GM18907 (cell line): ENCODE results near the gene WFDC8.

Experiments used
- ATAC-seq: cut with Tn5 transposase; IDR thresholded peaks from one replicate; pipeline ENCODE4 v1.9.1; 2021; ENCODE audit warnings: mild to moderate bottlenecking, moderate library complexity; ENCODE audit not compliant: unreplicated experiment

The WFDC8 gene

DNA sequence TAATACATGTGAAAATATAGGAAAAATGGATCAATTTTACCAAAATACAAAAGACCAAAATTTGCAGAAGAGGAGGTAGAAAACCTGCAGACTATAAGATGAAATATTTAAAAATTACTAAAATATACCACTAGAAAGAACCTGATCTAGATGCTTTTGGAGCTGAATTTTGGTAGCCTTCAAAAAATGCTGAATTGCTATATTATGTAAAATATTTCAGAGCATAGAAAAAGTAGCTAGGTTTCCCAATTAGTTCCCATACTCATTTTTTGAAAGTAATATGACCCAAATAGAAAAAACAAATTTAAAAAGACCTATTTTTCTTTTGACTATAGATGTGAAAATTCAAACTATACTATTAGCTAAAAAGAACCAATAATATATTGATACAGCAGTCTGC is 28.3 kb downstream of the WFDC8 start:
- ATAC-seq = no peak

DNA sequence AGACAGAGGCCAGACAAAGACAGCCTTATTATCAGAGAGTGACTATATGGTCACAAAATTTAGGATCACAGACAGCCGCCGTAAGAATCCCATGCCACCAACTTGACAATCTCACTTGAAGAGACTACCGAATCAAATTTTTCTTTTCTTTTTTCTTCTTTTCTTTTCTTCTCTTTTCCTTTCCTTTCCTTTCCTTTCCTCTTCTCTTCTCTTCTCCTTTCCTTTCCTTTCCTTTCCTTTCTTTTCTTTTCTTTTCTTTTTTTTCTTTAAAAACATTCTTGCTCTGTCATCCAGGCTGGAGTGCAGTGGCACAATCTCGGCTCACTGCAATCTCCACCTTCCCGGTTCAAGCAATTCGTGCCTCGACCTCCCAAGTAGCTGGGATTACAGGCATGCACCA is 30.7 kb downstream of the WFDC8 start:
- no peak for ATAC-seq

DNA sequence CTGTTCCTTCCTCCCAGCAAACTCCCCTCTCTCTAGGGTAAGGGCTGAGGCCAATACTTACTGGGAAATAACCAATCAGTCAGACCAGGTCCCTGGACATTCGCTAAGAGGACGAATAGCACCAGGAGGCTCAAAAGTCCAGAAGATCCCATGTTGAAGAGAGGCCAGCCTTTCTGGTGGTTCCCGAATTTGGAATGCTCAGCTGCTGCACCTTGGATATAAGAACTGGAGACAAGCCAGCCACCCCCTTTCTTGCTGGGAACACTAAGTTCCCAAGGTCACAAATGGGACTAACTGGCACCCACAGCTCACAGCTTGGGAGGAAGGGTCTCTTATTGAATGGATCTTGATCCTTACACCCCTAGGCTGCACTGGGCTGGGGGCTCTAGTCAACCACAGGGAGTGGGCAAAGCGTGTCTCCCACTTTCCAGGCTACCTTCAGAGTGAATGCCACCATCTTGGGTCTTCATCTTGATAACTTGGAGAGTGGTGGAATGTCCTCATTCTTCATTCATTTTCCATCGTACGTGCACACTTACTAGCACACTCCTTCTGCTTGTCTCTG is 31.8 kb downstream of the WFDC8 start, which contains the start of gene EPPIN:
TSS of gene EPPIN (minus strand) at position 196 of the 565 bp plus-strand sequence. CDS start at position 152, 44 bp downstream.
- ATAC-seq = no peak

DNA sequence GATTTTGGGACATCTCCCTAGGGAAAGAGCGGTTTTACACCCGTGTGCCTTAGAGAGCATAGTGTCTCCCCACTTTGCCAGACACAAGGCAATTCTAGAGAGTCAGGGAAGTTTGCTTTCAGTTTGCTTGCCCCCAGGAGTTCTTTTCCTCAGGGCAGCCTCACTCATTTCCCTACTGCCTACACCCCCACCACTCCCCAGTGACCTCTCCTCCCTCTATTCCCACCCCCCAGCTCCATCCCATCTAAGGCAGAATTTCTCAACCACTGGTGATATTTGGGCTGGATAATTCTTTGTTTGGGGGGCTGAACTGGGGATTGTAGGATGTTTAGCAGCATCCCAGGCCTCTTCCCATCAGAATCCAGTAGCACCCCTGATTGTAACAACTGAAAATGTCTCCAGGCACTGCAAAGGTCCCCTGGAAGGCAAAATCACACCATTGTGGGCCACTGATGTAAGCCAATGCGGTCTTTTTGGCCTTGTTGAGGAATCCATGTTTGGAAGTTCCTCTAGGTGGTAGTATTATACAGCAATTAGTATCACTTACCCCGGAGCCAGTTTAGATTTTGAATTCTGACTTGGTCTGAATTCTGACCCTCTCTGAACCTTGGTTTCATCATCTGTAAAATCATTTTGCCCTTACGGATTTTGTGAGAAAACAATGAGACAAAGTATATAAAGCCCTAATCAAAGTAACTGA is 33.2 kb downstream of the WFDC8 start:
- ATAC-seq = no peak

DNA sequence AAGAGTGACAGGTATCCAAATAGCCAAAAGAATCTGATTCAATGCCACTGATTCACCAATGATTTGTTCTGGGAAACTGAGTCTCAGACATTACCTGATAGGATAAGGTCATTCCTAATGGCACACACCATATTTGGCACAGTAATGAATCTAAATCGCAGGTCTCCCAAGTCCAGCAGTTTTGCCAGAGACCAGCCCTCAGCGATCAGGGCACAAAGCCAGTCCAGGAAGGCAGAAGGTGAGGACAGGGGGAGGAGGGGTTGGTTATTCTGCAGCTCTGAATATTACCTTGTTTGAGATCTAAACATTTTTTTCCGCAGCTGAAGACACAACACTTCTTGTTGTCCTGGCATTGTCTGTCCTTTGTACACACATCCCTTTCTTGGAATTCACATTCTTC is 33.7 kb downstream of the WFDC8 start:
- ATAC-seq = no peak

DNA sequence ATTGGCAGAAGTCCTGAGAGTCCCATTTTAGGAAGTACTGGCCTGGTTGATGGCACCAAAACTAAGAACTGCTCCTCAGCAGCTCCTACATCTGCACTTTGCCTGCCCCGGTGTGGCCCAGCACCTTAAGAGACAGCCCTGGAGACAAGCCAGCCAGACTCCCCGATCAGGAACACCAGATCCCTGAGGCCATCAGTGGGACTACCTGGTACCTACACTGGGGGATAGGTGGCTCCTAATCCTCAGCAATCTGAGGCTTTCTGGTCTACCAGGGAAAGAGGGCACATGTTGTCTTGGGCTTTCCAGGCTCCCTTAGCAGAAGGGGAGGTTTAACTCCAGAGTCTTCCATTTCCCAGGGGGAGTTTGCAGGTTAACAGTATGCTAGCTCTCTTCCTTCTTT is 39.7 kb downstream of the WFDC8 start, which contains the start of gene WFDC6:
TSS of gene WFDC6 (minus strand) at position 101 of the 400 bp plus-strand sequence. CDS start at position 26, 75 bp downstream.
- no peak for ATAC-seq

DNA sequence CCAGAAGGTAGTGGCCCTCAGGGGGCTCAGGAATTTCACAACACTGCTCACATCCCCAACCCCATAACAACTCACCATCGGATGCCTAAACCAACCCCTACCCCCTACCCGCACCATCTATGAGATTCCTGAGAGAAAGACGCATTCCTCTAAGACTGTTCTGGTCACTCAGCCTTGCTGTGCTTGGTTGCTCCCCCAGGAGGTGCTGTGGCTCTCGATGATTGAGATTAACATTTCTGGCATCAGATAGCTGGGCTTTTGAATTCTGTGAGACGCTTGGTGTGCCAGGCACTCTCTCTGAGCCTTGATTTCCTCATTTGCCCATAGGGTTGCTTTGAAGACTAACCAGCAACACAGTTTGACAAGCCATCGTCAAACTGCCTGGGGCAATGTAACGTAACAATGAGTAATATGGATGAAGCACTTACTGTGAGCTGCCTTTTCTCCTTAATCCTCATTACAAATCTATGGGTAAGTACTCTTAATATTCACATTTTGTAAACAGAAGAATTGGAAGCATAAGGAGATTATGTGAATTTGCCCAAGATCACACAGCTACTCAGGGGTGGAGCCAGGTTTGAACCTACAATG is 40.8 kb downstream of the WFDC8 start:
- no peak for ATAC-seq

DNA sequence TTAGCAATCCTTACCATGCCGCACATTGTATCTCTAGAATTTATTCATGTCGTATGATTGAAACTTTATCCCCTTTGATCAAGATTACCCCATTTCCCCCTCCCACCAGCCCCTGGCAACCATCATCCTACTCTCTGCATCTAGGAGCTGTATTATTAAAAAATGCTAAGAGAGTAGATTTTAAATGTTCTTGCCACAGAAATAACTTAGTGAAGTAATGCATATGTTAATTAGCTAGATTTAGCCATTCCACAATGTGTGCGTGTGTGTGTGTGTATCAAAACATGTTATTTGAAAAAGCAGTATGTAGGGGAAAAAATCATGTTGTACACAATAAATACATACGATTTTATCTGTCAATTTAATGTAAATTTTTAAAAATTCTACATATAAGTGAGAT is 51.8 kb downstream of the WFDC8 start:
- ATAC-seq = no peak

DNA sequence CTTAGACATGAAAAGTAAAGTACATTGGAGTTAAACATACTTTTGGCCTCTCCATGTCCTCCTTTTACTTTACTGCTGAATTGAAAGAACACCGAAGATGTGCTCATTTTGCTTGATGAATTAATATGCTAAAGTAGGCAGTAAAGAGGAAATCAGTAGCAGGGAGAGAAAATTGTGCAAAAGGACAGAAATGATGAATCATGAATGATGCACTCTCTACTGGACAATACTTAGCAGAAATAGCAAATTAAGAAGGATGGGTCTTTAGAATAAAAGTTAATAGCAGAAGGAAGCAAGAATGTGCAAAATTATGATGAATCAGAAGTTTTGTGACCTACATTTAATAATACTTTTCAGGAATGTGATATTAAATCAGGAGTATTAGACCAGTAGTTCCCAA is 55.3 kb downstream of the WFDC8 start:
- no peak for ATAC-seq

DNA sequence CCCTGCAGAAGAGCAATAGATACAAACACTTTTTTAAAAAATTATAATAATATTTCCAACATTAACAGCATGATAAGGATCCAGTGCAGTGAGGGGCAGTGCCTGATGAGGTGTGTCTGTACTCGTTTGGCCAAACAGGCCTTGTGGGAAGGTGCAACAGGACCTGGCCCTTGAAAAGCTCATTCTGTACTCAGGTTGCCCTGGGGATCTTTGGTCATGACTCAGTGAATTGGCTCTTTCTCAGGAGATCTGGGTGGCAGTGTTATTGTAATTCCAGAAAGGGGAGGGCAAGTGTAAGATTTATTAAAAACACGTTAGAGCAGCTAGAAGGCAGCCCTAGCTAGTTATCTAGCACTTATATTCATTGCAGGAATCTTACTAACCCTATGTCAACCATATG is 60.8 kb downstream of the WFDC8 start:
- no peak for ATAC-seq

DNA sequence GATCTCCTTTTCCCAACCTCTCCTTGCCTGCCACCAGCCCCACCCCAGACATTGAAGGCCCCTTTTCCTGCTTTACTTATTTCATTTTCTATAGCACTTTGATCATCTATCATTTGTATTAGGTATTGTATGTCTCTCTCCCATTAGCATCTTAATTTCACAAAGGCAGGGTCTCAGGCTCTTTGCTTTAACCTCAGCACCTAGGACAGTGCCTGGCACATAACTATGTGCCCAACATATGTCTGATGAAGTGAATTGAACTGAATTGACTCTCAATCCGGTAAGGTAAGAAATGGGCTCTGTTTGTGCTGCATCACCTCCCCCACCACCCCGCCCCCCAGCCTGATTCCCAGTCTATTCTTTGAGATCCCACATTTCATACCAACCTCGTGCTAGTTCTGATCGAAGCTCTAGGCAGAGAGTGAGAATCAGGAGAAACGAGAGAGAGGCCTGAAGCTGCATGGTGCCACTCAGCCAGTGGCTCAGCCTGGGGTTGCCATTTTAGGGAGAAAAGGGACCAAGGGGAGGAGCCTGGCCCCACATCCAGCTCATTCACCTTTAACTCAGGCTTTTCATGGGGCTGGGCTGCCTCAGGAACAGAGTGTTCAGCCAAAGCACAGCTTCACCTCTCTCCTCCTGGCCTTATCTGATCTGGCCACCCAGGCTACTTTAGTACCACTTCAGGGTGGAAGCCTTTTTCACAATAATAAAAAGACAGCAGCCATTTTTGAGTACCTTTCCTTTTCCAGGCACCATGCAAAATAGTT is 63.8 kb downstream of the WFDC8 start, which contains the start of gene SPINT3:
TSS of gene SPINT3 (minus strand) at position 476 of the 767 bp plus-strand sequence. CDS start at position 462, 14 bp downstream.
- no peak for ATAC-seq

DNA sequence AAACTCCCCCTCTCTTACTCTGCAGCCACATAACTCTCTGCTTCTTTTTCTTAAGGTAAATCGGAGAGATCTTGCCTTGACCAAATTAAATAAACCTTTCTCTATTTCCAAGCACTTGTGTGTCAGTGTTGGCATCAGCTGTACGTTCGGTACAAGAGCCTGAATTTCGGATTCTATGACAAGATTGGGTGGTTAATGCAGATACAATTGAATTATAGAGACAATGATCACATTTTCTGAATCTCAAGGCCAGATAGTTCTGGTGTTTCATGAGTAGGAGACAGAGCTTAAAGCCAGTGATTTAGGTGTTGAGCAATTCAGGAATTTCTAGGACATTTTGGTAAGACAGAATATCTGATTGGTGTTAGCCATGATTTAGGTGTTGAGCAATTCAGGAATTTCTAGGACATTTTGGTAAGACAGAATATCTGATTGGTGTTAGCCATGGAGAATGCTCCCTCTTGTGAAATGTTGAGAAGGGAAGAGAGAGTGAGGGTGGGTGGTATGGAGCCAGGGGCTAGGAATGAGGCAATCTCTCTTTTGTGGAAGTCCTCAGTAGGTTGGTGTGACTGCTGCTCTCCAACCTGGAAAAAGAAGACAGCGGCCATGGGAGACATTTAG is 68.7 kb downstream of the WFDC8 start:
- ATAC-seq = no peak

DNA sequence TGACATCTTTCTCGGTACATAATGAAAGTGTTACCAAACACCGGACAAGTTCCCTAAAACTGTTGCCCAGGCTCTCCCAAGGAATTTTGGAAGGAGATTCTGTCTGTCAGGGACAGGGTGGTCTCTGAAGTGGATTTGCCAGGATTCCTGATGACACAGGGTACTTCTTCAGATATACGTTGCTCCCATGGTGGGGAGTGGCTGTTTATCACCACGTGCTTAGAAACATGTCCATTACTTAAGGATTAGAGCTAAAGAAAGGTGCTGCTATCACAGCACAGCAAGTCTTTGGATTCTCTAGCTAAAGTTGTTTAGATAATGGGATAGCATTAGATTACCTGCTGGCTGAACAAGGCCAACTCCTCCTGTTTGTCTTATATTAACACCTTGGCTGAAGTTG is 70.0 kb downstream of the WFDC8 start:
- ATAC-seq = no peak

DNA sequence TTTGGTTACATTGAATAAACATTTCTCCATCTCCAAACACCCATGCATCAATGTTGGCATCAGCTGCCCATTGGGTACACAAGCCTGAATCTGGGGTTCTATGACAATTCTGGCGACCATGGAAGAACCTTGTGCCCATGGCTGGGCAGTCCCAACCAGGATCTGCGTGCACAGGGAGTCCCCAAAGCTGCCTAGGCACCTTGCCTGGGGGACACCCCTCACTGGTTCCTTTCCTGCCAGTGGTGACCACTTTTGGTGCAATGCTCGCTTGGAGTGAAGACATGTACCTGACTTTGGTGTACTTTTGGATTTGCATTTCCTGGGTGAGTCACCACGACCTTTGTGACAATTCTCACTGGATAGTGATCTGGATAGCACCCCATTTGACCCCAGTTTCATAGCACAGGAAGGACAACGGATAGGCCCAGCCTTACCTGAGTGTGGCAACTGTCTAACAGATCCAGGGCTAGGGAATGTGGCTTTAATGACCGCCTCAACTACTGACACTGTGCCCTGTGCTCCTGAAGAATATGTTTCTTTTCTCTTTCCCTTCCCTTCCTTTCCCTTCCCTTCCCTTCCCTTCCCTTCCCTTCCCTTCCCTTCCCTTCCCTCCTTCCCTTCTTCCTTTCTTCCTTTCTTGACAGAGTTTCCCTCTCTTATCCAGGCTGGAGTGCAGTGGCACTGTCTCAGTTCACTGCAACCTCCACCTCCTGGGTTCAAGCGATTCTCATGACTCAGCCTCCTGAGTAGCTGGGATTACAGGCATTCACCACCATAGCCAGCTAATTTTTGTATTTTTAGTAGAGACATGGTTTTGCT is 70.8 kb downstream of the WFDC8 start:
- no peak for ATAC-seq

DNA sequence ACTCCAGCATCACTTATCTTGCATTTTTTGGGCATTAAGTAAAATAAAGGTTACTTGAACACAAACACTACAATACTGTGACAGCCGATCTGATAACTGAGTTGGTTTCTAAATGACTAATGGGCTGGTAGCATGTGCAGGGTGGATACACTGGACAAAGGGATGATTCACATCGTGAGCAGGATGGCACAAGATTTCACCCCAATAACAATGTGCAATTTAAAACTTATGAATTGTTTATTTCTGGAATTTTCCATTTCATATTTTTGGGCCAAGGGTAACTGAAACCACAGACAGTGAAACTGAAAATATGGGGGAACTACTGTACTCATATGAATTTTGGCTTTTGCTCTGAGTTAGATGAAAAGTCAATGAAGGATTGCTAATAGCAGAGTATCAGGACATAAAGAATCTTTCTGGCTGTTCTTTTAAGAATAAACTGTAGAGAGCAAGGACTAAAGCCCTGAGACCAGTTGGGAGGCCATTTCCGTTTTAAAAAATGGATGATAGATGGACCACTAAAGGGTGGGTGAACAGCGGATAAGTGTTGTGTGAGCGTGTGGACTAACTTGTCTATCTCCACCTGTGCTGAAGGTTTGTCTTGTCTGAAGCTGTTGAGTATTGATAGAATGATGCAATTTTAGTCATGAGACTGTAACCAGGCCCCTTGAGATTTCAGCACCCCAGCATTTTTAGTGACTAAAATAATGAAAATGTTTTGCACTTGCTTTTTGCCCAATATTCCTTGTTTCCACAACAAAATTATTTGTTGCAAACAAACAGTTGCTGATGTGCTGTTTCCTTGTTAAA is 71.9 kb downstream of the WFDC8 start:
- no peak for ATAC-seq

DNA sequence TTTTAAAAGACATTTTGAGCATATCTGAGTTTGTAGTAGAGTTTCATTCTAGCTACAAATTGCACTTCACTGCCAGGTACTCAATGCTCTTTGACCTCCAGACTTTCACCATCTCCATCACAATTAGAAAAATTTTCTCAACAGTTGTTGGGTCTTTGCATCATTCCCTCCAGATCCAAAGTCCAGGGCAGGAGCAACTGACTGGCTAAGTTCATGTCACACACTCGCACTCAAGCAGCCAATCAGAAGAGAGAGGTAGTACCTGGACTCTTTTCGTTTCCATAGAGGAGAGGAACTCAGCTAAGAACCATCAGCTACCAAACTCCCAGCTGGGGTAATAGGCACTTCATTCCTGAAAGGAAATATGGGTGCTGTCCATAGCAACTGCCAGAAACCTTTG is 72.7 kb downstream of the WFDC8 start:
- ATAC-seq = no peak

DNA sequence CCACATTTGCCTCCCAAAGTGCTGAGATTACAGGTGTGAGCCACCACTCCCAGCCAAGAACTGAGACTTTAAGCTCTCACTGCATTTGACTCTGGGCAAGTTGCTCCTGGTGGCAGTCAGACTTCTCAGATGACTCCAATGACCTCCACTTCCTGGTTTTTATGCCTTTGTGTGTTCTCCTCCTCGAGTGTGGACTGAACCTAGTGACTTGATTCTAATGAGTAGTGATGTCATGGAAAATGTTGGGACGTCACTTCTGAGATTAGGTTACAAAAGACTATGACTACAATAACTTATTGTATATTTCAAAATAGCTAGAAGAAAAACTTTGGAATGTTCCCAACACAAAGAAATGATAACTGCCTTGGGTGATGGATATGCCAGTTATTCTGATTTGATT is 75.7 kb downstream of the WFDC8 start:
- ATAC-seq = no peak

DNA sequence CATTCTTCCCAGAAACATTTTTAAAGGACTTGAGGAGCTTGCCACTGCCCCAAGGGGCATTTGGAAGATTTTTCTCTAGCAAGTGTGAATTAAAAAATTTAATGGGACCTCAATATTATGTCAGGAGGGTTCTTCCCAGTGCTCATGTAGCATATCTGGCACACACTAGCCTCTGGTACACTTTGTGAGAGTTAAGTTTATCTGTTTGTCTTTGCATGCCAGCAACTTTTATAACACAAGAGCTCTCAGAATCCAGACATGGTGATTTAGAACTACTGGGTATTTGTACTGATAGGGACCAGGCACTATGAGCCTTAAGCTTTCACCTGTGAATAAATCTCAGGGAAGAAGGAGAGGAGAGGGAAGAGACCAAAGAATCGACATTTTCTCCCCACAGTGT is 76.5 kb downstream of the WFDC8 start:
- ATAC-seq = no peak
